ENCODE results near the gene TMEM203.

Gene TMEM203

DNA sequence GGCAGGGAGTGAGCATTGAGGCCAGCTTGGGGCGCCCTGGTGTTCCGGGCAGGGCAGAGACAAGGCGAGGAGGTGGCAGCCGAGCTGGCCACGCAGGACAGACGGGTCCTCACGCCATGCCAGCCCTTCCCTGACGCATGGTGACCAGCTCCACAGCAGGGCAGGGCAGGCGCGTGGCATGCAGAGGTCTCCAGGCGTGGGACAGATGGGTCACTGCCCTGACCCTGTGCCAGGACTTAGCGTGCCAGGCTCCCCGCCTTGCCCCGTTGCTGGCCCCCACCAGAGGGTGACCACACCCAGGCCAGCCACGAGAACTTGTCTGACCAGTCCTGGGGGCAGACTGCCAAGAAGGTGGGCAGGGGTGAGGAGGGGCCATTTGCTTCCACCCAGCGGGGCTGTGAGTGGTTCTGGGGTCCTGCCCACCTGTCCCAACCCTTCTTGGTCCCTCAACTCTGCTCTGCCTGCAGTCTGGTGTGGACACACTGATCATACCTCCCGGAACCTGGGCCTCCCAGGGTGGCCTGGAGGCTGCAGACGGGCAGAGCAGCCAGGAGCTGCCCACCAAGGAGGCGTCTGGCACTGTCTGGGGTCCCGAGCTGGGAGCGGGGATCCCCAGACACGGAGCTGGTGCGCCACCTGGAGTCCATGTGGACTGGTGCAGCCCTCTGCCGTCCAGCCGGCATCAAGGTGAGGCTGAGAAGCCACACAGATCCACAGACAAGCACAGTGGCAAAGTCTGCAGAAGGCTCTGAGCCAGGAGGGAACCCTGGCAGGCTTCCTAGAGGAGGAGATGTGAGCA is 21.8 kb upstream of the TMEM203 start, which contains the start of gene RNF224:
Gene RNF224, plus strand, starts transcription at position 449 of the 799 bp plus-strand sequence. CDS start 834 bp downstream, outside the sequence.
- no peaks in the 10 kb centered on the region for H3K9me3 ChIP-seq (ENCODE audit: control insufficient read depth in 2 of 2, low read length in 2 of 2)
- no peak within 1 kb of the TSS for H3K27ac ChIP-seq (ENCODE audit: low read length)
- no peak within 1 kb of the TSS for H3K9ac ChIP-seq (ENCODE audit: low read length in 2 of 2)
- peaks cover 19% of the 10 kb centered on the region for H3K4me1 ChIP-seq (ENCODE audit: control insufficient read depth, insufficient read depth, low read length)
- H3K36me3 ChIP-seq (ENCODE audit: control insufficient read depth in 2 of 2, insufficient read depth in 2 of 2, low read length in 2 of 2): no peaks in the 10 kb centered on the region
- H3K27me3 ChIP-seq (ENCODE audit: control insufficient read depth in 1 of 2, insufficient read depth in 2 of 2, low read length in 2 of 2): peaks cover 34 to 44% of the 10 kb centered on the region in 2 donors
- no peak within 1 kb of the TSS for H3K4me3 ChIP-seq (ENCODE audit: low read length in 2 of 2)

DNA sequence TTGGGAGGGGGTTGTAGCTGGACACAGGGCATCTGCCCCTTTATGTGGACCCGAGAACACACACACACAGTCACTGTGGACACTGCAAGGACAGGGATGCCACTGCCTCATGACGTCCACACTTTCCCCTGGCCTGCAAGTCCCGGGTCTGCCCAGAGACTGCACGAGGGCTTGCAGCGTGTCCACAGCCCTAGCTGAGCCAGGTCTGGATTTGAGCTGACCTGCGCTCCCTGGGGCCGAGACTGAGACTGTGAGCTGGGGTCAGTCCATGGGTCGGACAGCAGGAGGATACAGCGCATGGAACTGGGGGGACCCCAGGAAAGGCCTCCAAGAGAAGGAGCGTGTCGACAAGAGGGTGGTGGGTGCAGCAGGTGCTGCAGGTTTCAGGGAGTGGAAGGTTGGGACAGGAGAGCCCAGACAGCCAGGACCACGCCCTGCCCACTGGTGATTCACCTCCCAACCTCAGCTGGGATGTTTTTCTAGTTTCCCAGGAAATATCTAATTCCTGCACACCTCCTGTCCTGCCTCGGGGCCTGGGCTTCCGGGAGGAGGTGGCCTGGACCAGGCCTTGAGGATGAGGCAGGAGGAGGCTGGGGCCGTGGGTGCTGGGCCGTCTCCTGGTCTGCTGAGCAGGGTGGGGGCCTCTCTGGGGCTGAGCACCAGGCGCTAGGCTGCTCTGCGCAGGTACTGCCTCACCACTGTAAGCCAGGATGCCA is 21.0 kb upstream of the TMEM203 start:
- no peak overlapping the region for H3K4me3 ChIP-seq (ENCODE audit: low read length in 2 of 2)
- H3K27ac ChIP-seq (ENCODE audit: low read length): no peak overlapping the region
- H3K4me1 ChIP-seq (ENCODE audit: control insufficient read depth, insufficient read depth, low read length): peaks cover 22% of the 10 kb centered on the region
- H3K9ac ChIP-seq (ENCODE audit: low read length in 2 of 2): no peak overlapping the region
- H3K27me3 ChIP-seq (ENCODE audit: control insufficient read depth in 1 of 2, insufficient read depth in 2 of 2, low read length in 2 of 2): peaks cover 27 to 37% of the 10 kb centered on the region in 2 donors
- no peaks in the 10 kb centered on the region for H3K9me3 ChIP-seq (ENCODE audit: control insufficient read depth in 2 of 2, low read length in 2 of 2)
- H3K36me3 ChIP-seq (ENCODE audit: control insufficient read depth in 2 of 2, insufficient read depth in 2 of 2, low read length in 2 of 2): no peaks in the 10 kb centered on the region

DNA sequence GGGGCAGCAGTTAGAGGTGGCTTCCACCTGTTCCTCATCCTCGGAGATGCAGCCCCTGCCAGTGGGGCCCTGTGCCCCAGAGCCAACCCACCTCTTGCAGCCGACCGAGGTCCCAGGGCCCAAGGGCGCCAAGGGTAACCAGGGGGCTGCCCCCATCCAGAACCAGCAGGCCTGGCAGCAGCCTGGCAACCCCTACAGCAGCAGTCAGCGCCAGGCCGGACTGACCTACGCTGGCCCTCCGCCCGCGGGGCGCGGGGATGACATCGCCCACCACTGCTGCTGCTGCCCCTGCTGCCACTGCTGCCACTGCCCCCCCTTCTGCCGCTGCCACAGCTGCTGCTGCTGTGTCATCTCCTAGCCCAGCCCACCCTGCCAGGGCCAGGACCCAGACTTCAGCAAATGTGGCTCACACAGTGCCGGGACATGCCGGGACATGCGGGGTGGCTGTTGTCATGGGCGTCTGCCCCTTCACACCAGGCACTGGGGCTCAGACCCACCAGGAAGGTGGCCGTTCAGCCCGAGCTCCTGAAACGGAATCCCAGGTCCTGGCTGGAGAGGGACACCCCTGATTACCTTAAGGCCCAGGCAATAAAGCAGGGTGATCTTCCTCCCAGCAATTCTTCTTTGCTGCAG is 20.4 kb upstream of the TMEM203 start:
- Histone ChIP-seq H3K27me3 (ENCODE audit: control insufficient read depth in 1 of 2, insufficient read depth in 2 of 2, low read length in 2 of 2) (peaks cover 22 to 30% of the 10 kb centered on the region in 2 donors), H3K36me3 (ENCODE audit: control insufficient read depth in 2 of 2, insufficient read depth in 2 of 2, low read length in 2 of 2) (no peaks in the 10 kb centered on the region), H3K9ac (ENCODE audit: low read length in 2 of 2) (no peak overlapping the region), H3K4me1 (ENCODE audit: control insufficient read depth, insufficient read depth, low read length) (peaks cover 23% of the 10 kb centered on the region), H3K9me3 (ENCODE audit: control insufficient read depth in 2 of 2, low read length in 2 of 2) (no peaks in the 10 kb centered on the region), H3K27ac (ENCODE audit: low read length) (no peak overlapping the region), H3K4me3 (ENCODE audit: low read length in 2 of 2) (no peak overlapping the region)

GRCh38 chr9:137224830-137225694 is 19.6 kb upstream of the TMEM203 start, which contains the start of gene CYSRT1:
Gene CYSRT1, plus strand, starts transcription at chr9:137225174. Its CDS starts 448 bp downstream, at chr9:137225622.
- H3K9me3 ChIP-seq (ENCODE audit: control insufficient read depth in 2 of 2, low read length in 2 of 2): no peaks in the 10 kb centered on the region
- H3K4me3 ChIP-seq (ENCODE audit: low read length in 2 of 2): peak within 1 kb of the TSS; percentile 83 to 88
- H3K27me3 ChIP-seq (ENCODE audit: control insufficient read depth in 1 of 2, insufficient read depth in 2 of 2, low read length in 2 of 2): peaks cover 20 to 23% of the 10 kb centered on the region in 2 donors
- peak within 1 kb of the TSS; percentile 85 for H3K27ac ChIP-seq (ENCODE audit: low read length)
- H3K9ac ChIP-seq (ENCODE audit: low read length in 2 of 2): peak within 1 kb of the TSS; percentile 86 to 93
- no peaks in the 10 kb centered on the region for H3K36me3 ChIP-seq (ENCODE audit: control insufficient read depth in 2 of 2, insufficient read depth in 2 of 2, low read length in 2 of 2)
- peaks cover 23% of the 10 kb centered on the region for H3K4me1 ChIP-seq (ENCODE audit: control insufficient read depth, insufficient read depth, low read length)

- Histone ChIP-seq H3K27ac (ENCODE audit: low read length) (peak overlapping the region; percentile 85), H3K4me1 (ENCODE audit: control insufficient read depth, insufficient read depth, low read length) (peaks cover 23% of the 10 kb centered on the region)
Measured at GRCh38 chr9:137223078-137223970, 17.9 kb upstream of the TMEM203 start.

DNA sequence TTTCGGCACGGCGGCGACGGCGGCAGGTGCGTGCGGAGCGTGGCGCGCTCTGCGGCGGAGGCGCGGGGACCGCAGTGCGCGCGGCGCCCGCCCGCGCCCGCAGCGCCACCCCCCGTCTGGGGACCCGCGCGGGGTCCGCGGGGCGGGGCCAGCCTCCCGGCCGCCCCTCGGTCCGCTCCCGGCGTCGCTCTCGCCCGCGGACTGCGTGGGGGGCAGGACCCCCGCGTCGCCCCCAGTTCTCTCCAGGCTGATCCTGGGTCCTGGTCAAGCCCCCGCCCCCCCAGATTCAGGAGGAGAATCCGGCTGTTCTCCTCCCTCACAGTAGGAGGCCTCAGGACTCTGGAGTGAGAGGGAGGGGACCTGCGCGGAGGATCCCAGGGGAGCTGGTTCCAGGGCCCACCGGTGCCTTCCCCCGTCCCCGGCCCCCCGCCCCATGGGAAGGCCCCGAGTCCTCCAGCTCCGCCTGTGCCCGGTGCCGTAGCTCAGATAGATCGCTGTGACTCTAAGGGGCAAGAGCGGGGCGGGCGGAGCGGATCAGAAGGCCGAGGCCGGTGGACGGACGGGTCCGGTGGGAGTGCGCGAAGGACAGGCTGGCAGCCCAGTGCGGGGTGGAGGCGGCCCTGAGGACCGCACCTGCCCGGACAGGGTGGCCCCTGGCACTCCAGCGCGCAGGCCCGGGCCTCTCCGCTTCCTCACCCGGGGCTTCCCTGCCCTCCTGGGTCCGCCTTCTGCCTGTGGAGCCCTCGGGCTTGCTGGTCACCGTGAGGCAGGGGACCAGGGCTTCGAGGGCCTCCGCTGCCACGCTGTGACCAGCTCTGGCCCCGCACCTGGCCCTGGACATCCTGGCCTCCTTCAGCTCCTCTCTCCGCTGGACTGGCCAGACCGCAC is 17.0 kb upstream of the TMEM203 start, which contains the start of gene RNF208:
Gene RNF208, minus strand, starts transcription at position 51 of the 888 bp plus-strand sequence. CDS start 1,028 bp downstream, outside the sequence.
- Histone ChIP-seq H3K4me1 (ENCODE audit: control insufficient read depth, insufficient read depth, low read length) (peaks cover 21% of the 10 kb centered on the region), H3K27me3 (ENCODE audit: control insufficient read depth in 1 of 2, insufficient read depth in 2 of 2, low read length in 2 of 2) (peaks cover 3 to 5% of the 10 kb centered on the region in 2 donors), H3K9ac (ENCODE audit: low read length in 2 of 2) (peak within 1 kb of the TSS; percentile 72 to 81), H3K27ac (ENCODE audit: low read length) (peak within 1 kb of the TSS; percentile 80), H3K4me3 (ENCODE audit: low read length in 2 of 2) (peak within 1 kb of the TSS; percentile 76 to 78), H3K36me3 (ENCODE audit: control insufficient read depth in 2 of 2, insufficient read depth in 2 of 2, low read length in 2 of 2) (no peaks in the 10 kb centered on the region), H3K9me3 (ENCODE audit: control insufficient read depth in 2 of 2, low read length in 2 of 2) (no peaks in the 10 kb centered on the region)

More at GRCh38 chr9:137223078-137223970, 17.9 kb upstream of the TMEM203 start:
- peak overlapping the region; percentile 86 to 93 for H3K9ac ChIP-seq (ENCODE audit: low read length in 2 of 2)
- H3K27me3 ChIP-seq (ENCODE audit: control insufficient read depth in 1 of 2, insufficient read depth in 2 of 2, low read length in 2 of 2): peaks cover 5 to 7% of the 10 kb centered on the region in 2 donors
- H3K9me3 ChIP-seq (ENCODE audit: control insufficient read depth in 2 of 2, low read length in 2 of 2): no peaks in the 10 kb centered on the region
- H3K4me3 ChIP-seq (ENCODE audit: low read length in 2 of 2): peak overlapping the region; percentile 83 to 88
- no peaks in the 10 kb centered on the region for H3K36me3 ChIP-seq (ENCODE audit: control insufficient read depth in 2 of 2, insufficient read depth in 2 of 2, low read length in 2 of 2)

GRCh38 chr9:137221506-137222111 is 16.2 kb upstream of the TMEM203 start:
- Histone ChIP-seq H3K9me3 (ENCODE audit: control insufficient read depth in 2 of 2, low read length in 2 of 2) (no peaks in the 10 kb centered on the region), H3K9ac (ENCODE audit: low read length in 2 of 2) (no peak overlapping the region), H3K27me3 (ENCODE audit: control insufficient read depth in 1 of 2, insufficient read depth in 2 of 2, low read length in 2 of 2) (no peaks in the 10 kb centered on the region), H3K36me3 (ENCODE audit: control insufficient read depth in 2 of 2, insufficient read depth in 2 of 2, low read length in 2 of 2) (no peaks in the 10 kb centered on the region), H3K4me1 (ENCODE audit: control insufficient read depth, insufficient read depth, low read length) (peaks cover 20% of the 10 kb centered on the region), H3K4me3 (ENCODE audit: low read length in 2 of 2) (peak overlapping the region in 1 of 2 donors; percentile 57), H3K27ac (ENCODE audit: low read length) (no peak overlapping the region)

GRCh38 chr9:137221095-137221505 is 15.7 kb upstream of the TMEM203 start:
- Histone ChIP-seq H3K9ac (ENCODE audit: low read length in 2 of 2) (no peak overlapping the region), H3K27ac (ENCODE audit: low read length) (no peak overlapping the region), H3K4me1 (ENCODE audit: control insufficient read depth, insufficient read depth, low read length) (peaks cover 20% of the 10 kb centered on the region), H3K27me3 (ENCODE audit: control insufficient read depth in 1 of 2, insufficient read depth in 2 of 2, low read length in 2 of 2) (no peaks in the 10 kb centered on the region), H3K4me3 (ENCODE audit: low read length in 2 of 2) (peak overlapping the region in 1 of 2 donors; percentile 57), H3K9me3 (ENCODE audit: control insufficient read depth in 2 of 2, low read length in 2 of 2) (no peaks in the 10 kb centered on the region), H3K36me3 (ENCODE audit: control insufficient read depth in 2 of 2, insufficient read depth in 2 of 2, low read length in 2 of 2) (no peaks in the 10 kb centered on the region)

Measured in stomach smooth muscle (tissue), 2 donors.